ENCODE measurements around the gene SERBP1.

GRCh38 chr1:67451356-67451755 lies 21.2 kb upstream of the SERBP1 start:
- TF ChIP-seq CTCF (IDR thresholded peaks at IDR 0.05) (no peak), POLR2A (IDR thresholded peaks at IDR 0.05) (no peak)
